HepG2 (cell line): ENCODE results near the gene DOCK1. TPM values are rescaled to one million over a fixed set of nuclear protein-coding genes. Genes with fewer than 3 reads are reported as not detected.

Experiments
- ATAC-seq: fragments of 200-7000 bp; cut with Tn5 transposase; 3 replicates; pipeline ENCODE4 v1.9.1; 2020; ENCODE audit warnings: mild to moderate bottlenecking, moderate library complexity
- BruUV-seq: library from RNA; stranded (reverse); fragments of 400-500 nt; replicated peaks from 2 replicates; lab custom pipeline; 2021; lab: Mats Ljungman, UMichigan
- CTCF ChIA-PET: fragments of 300-600 bp; formaldehyde crosslinking; extraction: SDS; loops from one replicate; lab custom pipeline; 2021; ENCODE audit warnings: low total read pairs, inconsistent platforms, low intra/inter-chr PET ratio; lab: Yijun Ruan, JAX
- POLR2A ChIA-PET: fragments of 350-600 bp; sonication (Branson Sonifier 250); formaldehyde crosslinking; loops from one replicate; lab custom pipeline; 2020; ENCODE audit warnings: antibody characterized with exemption, inconsistent platforms; lab: Yijun Ruan, JAX
- DNase-seq: peaks from one replicate; pipeline ENCODE4 v3.0.0-alpha.2; 2015; ENCODE audit warnings: low spot score
- FAIRE-seq: peaks from 3 replicates; lab custom pipeline; 2011; peaks lifted over from hg19 to GRCh38; lab: Jason Lieb, UNC
- H2AFZ ChIP-seq: one replicate; pipeline ENCODE4 v1.6.1; 2011; ENCODE audit warnings: low read length, inconsistent platforms
- H3K27ac ChIP-seq: fragments of 300-600 bp; 3 replicates; pipeline ENCODE4 v1.8.0; 2011; ENCODE audit warnings: mixed run types, mild to moderate bottlenecking, mixed read lengths, low read length, inconsistent platforms; ENCODE audit not compliant: insufficient read depth; ENCODE audit errors: extremely low read length
- H3K27me3 ChIP-seq, 2 experiments: fragments of 200-600 bp in 1 of 2; 2 replicates in 1 of 2; 3 replicates in 1 of 2; pipeline versions ENCODE4 v1.6.0 to v1.8.0; 2011; ENCODE audit warnings: low read length in 2 of 2, mild to moderate bottlenecking in 2 of 2, moderate library complexity in 2 of 2, inconsistent platforms in 1 of 2; ENCODE audit not compliant: insufficient read depth in 2 of 2, control insufficient read depth in 1 of 2
- H3K36me3 ChIP-seq, 2 experiments: fragments of 200-600 bp in 1 of 2; replicated peaks in 1 of 2; 2 replicates in 1 of 2; 3 replicates in 1 of 2; pipeline versions ENCODE4 v1.5.1 to v1.8.0; 2011; ENCODE audit warnings: low read length in 2 of 2, inconsistent platforms in 1 of 2; ENCODE audit not compliant: insufficient read depth in 2 of 2, control insufficient read depth in 1 of 2
- H3K4me1 ChIP-seq: 2 replicates; pipeline ENCODE4 v1.5.1; 2012; ENCODE audit warnings: low read length, inconsistent platforms; ENCODE audit not compliant: insufficient read depth
- H3K4me2 ChIP-seq: 2 replicates; pipeline ENCODE4 v1.6.0; 2011; ENCODE audit warnings: low read depth, low read length, inconsistent platforms
- H3K4me3 ChIP-seq, 3 experiments: fragments of 200-600 bp in 1 of 3; sonication (generic), shearing (Covaris generic) in 1 of 3; replicated peaks in 1 of 3; 2 replicates each; pipeline ENCODE4 v1.5.1; 2011 to 2016; ENCODE audit warnings: low read length in 3 of 3, inconsistent platforms in 2 of 3, low read depth in 2 of 3, mild to moderate bottlenecking in 2 of 3, control low read depth in 1 of 3, mixed read lengths in 1 of 3; ENCODE audit not compliant: insufficient read depth in 1 of 3
- H3K79me2 ChIP-seq: one replicate; pipeline ENCODE4 v1.6.1; 2011; ENCODE audit warnings: low read length, inconsistent platforms; ENCODE audit not compliant: insufficient read depth
- H3K9ac ChIP-seq: 2 replicates; pipeline ENCODE4 v1.6.0; 2011; ENCODE audit warnings: mild to moderate bottlenecking, low read depth, low read length, inconsistent platforms; ENCODE audit not compliant: insufficient read depth
- H3K9me3 ChIP-seq: 2 replicates; pipeline ENCODE4 v1.5.1; 2012; ENCODE audit warnings: mild to moderate bottlenecking, low read length
- H4K20me1 ChIP-seq: 2 replicates; pipeline ENCODE4 v1.6.0; 2011; ENCODE audit warnings: inconsistent platforms, mild to moderate bottlenecking, low read length, moderate library complexity; ENCODE audit not compliant: insufficient read depth
- CEBPB ChIP-seq: IDR thresholded peaks from 2 replicates; pipeline ENCODE4 v1.6.1; 2011; ENCODE audit warnings: low read depth, low read length, improper control_type of control experiment, borderline replicate concordance
- KAT2B ChIP-seq: fragments of 150-350 bp; IDR thresholded peaks from 2 replicates; pipeline ENCODE4 v1.6.1; 2014; ENCODE audit warnings: low read depth, low read length, borderline replicate concordance
- ZNF614 ChIP-seq: IDR thresholded peaks from 2 replicates; pipeline ENCODE4 v1.6.1; 2018; ENCODE audit warnings: missing biosample characterization, missing genetic modification reagents, inconsistent platforms, borderline replicate concordance
- ZNF816 ChIP-seq: sonication (generic); formaldehyde crosslinking; IDR thresholded peaks from 2 replicates; pipeline ENCODE4 v1.8.0; 2022; ENCODE audit warnings: missing genetic modification reagents, mild to moderate bottlenecking, borderline replicate concordance
- ZSCAN9 ChIP-seq: IDR thresholded peaks from 2 replicates; pipeline ENCODE4 v1.6.1; 2016; ENCODE audit warnings: borderline replicate concordance
- WGBS: methylation state at CpG from one replicate; pipeline ENCODE4 v1.1.6; 2017; ENCODE audit warnings: low lambda C conversion rate; 5-methylcytosine and 5-hydroxymethylcytosine counted together
- in situ Hi-C: cut with HindIII; loops from 2 replicates; pipeline ENCODE4 v1.10.0; 2017; ENCODE audit warnings: low pct_unique_long_range_greater_than_20kb; ENCODE audit not compliant: extremely low pct_ligation_motif_present
- intact Hi-C: fragments of 100-400 bp; cut with micrococcal nuclease; formaldehyde crosslinking; loops from one replicate; pipeline ENCODE4 v1.10.0; 2022; ENCODE audit not compliant: unreplicated experiment
- polyA plus RNA-seq, 8 experiments: library from polyadenylated mRNA; depleted of rRNA in 3 of 8; stranded (reverse) in 7 of 8; unstranded in 1 of 8; fragments of >200 nt; fragmentation: Illumina TruSeq in 4 of 8; extraction: Trizol in 4 of 8; gene quantifications; 2 replicates each; pipeline versions ENCODE4 v1.2.1 to v1.2.3, GENCODE V29; 2011 to 2016; ENCODE audit warnings: low read depth in 4 of 8, missing spikeins in 1 of 8, mixed read lengths in 1 of 8; ENCODE audit not compliant: insufficient read depth in 1 of 8
- total RNA-seq, 5 experiments: library from RNA; depleted of rRNA; stranded (reverse); fragments of >200 nt; fragmentation: Illumina TruSeq; extraction: Trizol; gene quantifications; 2 replicates each; pipeline ENCODE4 v1.2.3, GENCODE V29; 2016; ENCODE audit warnings: low read depth in 1 of 5
- TF ChIP-seq, protein P1 (sequence below): sonication (generic); formaldehyde crosslinking; IDR thresholded peaks from 2 replicates; pipeline ENCODE4 v1.5.1; 2020; ENCODE audit warnings: mild to moderate bottlenecking, missing genetic modification reagents, borderline replicate concordance

DOCK1 gene
- total and polyA plus RNA-seq, 2 of the 13 experiments (the other 11 are each of a cell fraction or from before 2014, with no cell fraction given): 8.3 to 25.5 TPM

DNA sequence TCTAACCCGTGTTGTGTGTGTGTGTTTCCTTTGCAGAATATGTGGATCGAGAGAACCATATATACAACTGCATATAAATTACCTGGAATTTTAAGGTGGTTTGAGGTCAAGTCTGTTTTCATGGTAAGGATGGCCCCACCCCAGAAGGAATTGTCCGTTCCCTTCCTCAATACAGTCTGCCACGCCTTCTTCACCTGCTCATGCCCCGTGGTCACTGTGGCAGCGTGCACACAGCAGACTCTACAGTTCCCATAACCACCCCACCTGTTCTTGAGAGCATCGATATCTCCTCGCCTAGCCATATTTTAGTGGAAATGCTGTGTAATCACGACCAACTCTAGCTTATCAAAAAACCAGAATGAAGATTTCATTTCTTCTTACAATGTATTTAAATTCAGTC is 509.9 kb downstream of the DOCK1 start:
- WGBS: 89% methylated on average over 9 of the region's 9 CpGs
- H3K9me3 ChIP-seq: no peaks in the 10 kb centered on the region
- POLR2A ChIA-PET: no interaction called here
- TF ChIP-seq ZSCAN9 (no peak), ZNF816 (CRISPR knock-in tag) (no peak), CEBPB (no peak), KAT2B (no peak), ZNF614 (CRISPR knock-in tag) (no peak)
- TF ChIP-seq, protein P1, sequence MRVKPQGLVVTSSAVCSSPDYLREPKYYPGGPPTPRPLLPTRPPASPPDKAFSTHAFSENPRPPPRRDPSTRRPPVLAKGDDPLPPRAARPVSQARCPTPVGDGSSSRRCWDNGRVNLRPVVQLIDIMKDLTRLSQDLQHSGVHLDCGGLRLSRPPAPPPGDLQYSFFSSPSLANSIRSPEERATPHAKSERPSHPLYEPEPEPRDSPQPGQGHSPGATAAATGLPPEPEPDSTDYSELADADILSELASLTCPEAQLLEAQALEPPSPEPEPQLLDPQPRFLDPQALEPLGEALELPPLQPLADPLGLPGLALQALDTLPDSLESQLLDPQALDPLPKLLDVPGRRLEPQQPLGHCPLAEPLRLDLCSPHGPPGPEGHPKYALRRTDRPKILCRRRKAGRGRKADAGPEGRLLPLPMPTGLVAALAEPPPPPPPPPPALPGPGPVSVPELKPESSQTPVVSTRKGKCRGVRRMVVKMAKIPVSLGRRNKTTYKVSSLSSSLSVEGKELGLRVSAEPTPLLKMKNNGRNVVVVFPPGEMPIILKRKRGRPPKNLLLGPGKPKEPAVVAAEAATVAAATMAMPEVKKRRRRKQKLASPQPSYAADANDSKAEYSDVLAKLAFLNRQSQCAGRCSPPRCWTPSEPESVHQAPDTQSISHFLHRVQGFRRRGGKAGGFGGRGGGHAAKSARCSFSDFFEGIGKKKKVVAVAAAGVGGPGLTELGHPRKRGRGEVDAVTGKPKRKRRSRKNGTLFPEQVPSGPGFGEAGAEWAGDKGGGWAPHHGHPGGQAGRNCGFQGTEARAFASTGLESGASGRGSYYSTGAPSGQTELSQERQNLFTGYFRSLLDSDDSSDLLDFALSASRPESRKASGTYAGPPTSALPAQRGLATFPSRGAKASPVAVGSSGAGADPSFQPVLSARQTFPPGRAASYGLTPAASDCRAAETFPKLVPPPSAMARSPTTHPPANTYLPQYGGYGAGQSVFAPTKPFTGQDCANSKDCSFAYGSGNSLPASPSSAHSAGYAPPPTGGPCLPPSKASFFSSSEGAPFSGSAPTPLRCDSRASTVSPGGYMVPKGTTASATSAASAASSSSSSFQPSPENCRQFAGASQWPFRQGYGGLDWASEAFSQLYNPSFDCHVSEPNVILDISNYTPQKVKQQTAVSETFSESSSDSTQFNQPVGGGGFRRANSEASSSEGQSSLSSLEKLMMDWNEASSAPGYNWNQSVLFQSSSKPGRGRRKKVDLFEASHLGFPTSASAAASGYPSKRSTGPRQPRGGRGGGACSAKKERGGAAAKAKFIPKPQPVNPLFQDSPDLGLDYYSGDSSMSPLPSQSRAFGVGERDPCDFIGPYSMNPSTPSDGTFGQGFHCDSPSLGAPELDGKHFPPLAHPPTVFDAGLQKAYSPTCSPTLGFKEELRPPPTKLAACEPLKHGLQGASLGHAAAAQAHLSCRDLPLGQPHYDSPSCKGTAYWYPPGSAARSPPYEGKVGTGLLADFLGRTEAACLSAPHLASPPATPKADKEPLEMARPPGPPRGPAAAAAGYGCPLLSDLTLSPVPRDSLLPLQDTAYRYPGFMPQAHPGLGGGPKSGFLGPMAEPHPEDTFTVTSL (CRISPR knock-in tag): no peak
- H3K36me3 ChIP-seq: peaks cover 2 to 6% of the 10 kb centered on the region in 2 experiments; a peak in 2 of 5 replicates
- H3K4me1 ChIP-seq: peaks cover 6% of the 10 kb centered on the region
- no peaks in the 10 kb centered on the region for H4K20me1 ChIP-seq
- no peak overlapping the region for H3K4me2 ChIP-seq
- H3K27me3 ChIP-seq: no peaks in the 10 kb centered on the region
- no TSS peak for BruUV-seq
- H3K79me2 ChIP-seq: no peaks in the 10 kb centered on the region
- intact Hi-C loops (no loop called here), in situ Hi-C loops (no loop called here)
- FAIRE-seq (no peak), DNase-seq (no peak), ATAC-seq (no peak)
- H3K9ac ChIP-seq: no peak overlapping the region
- no peak overlapping the region for H3K27ac ChIP-seq
- no peak overlapping the region for H2AFZ ChIP-seq
- CTCF ChIA-PET: no interaction called here
- H3K4me3 ChIP-seq: no peak overlapping the region
